Measurements from ENCODE around the gene TMEM80.
A peak's percentile ranks its signal among the peaks of the same experiment; 100 is the strongest.

Gene TMEM80

DNA sequence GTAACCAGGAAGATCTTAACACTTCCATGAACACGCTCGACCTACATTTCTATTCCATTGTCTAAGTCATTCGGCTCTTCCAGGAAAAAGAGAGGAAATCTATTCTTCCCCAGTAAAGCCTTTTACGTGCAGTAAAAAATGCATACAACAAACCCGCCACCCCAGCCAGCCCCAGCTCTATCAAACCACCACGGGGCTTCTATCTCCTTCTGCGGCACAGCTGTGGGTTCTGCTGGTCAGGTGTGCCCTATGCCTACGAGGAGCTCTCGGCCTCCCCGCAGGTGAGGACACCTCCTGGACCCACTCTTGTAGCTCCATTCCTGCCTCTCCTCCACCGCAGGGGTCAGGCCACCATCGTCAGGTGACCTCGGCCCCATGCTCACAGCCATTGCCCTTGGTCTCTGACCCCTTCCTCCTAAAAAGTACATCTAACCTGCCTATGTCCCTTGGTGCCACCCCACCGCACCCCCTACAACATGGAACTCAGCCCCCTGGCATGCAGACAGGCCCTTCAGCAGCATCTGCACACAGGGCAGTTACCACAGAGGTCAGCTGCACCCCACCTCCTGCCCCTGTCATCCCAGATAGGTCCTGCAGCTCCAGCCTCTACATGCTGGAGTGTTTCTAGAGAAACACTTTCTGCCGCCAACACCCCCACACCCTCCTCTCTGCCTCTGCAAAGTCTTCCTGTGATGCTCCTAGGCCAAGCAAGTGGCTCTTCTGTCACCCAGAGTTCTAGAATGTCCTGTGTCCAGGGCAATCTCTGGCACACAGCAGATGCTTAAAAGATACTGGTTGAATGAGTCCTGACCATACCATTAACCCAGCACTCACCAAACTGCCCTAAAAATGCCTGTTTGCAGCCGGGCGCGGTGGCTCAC is 3.7 kb upstream of the TMEM80 start:
- Mint-ChIP-seq H3K36me3 (peaks cover 18% of the 10 kb centered on the region), H3K27ac (no peak overlapping the region), H3K4me1 (peaks cover 34% of the 10 kb centered on the region), H3K9me3 (no peaks in the 10 kb centered on the region), H3K27me3 (no peaks in the 10 kb centered on the region), H3K4me3 (no peak overlapping the region)
- no peak for ATAC-seq

DNA sequence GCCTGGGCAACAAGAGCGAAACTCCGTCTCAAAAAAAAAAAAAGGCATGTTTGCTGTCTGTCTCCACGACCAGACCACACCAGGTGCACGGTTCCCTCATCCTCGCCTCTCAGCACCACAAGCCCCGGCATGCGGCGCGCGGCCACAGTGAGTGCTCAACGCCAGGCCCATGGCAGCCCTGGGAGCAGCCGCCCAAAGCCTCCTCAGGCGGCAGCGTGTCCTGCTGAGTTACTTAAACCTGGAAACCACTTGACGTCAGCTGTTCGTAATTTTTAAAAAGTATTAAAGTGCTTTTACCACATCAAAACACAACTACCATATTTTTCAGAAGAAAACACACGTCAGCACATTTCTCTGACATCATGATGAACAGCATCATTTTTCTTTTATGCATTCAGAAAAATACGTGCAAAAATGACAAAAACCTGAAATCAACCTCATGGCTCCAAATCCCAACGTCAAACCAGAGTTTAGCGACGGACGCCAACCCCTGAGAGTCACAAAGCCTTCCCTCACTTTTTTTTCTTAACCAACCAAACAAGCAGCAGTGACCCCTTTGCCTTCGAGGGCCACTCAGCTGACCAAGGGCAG is 2.7 kb upstream of the TMEM80 start:
- H3K27me3 Mint-ChIP-seq = no peaks in the 10 kb centered on the region
- H3K4me1 Mint-ChIP-seq = peaks cover 44% of the 10 kb centered on the region
- no peak for ATAC-seq
- H3K36me3 Mint-ChIP-seq = peaks cover 9% of the 10 kb centered on the region
- H3K9me3 Mint-ChIP-seq = no peaks in the 10 kb centered on the region
- H3K27ac Mint-ChIP-seq = peak overlapping the region; percentile 100
- H3K4me3 Mint-ChIP-seq = peak overlapping the region; percentile 92

GRCh38 chr11:693415-693831 is 2.2 kb upstream of the TMEM80 start:
- peaks cover 49% of the 10 kb centered on the region for H3K4me1 Mint-ChIP-seq
- no peak for ATAC-seq

GRCh38 chr11:693887-694562 is 1.6 kb upstream of the TMEM80 start:
- no peak for ATAC-seq
- no peaks in the 10 kb centered on the region for H3K27me3 Mint-ChIP-seq
- H3K27ac Mint-ChIP-seq = peak overlapping the region; percentile 100
- no peaks in the 10 kb centered on the region for H3K36me3 Mint-ChIP-seq
- H3K4me1 Mint-ChIP-seq = peaks cover 52% of the 10 kb centered on the region
- H3K9me3 Mint-ChIP-seq = no peaks in the 10 kb centered on the region
- peak overlapping the region; percentile 92 for H3K4me3 Mint-ChIP-seq

More at GRCh38 chr11:693415-693831, 2.2 kb upstream of the TMEM80 start:
- Mint-ChIP-seq H3K9me3 (no peaks in the 10 kb centered on the region), H3K4me3 (peak overlapping the region; percentile 92), H3K27ac (peak overlapping the region; percentile 100), H3K36me3 (peaks cover 4% of the 10 kb centered on the region), H3K27me3 (no peaks in the 10 kb centered on the region)

- peaks cover 52% of the 10 kb centered on the region for H3K4me1 Mint-ChIP-seq
- H3K4me3 Mint-ChIP-seq = peak within 1 kb of the TSS; percentile 92
- H3K27ac Mint-ChIP-seq = peak within 1 kb of the TSS; percentile 100
- H3K36me3 Mint-ChIP-seq = no peaks in the 10 kb centered on the region
- no peaks in the 10 kb centered on the region for H3K27me3 Mint-ChIP-seq
- H3K9me3 Mint-ChIP-seq = no peaks in the 10 kb centered on the region
- peak; percentile 90 for ATAC-seq
Measured at GRCh38 chr11:694563-695287, 891 bp upstream of the TMEM80 start, which contains the start of gene DEAF1. TSS of gene DEAF1 (minus strand) at chr11:695222. CDS start at chr11:695047, 175 bp downstream.

DNA sequence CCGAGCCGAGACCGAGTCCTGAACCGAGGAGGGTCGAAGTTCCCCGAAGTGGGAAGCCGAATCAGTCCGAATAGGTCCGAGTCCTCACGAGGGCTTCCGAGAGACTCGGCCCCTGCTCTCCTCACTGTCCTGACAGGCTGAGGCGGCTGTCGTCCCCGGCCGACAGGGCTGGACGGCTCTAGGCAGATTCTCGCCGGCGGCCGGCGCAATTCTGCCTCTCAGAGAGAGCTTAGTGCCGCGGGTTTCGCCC is 403 bp upstream of the TMEM80 start:
- Mint-ChIP-seq H3K27me3 (no peaks in the 10 kb centered on the region), H3K36me3 (no peaks in the 10 kb centered on the region), H3K27ac (peak overlapping the region; percentile 100), H3K9me3 (no peaks in the 10 kb centered on the region), H3K4me1 (peaks cover 52% of the 10 kb centered on the region), H3K4me3 (peak overlapping the region; percentile 85)
- no peak for ATAC-seq

DNA sequence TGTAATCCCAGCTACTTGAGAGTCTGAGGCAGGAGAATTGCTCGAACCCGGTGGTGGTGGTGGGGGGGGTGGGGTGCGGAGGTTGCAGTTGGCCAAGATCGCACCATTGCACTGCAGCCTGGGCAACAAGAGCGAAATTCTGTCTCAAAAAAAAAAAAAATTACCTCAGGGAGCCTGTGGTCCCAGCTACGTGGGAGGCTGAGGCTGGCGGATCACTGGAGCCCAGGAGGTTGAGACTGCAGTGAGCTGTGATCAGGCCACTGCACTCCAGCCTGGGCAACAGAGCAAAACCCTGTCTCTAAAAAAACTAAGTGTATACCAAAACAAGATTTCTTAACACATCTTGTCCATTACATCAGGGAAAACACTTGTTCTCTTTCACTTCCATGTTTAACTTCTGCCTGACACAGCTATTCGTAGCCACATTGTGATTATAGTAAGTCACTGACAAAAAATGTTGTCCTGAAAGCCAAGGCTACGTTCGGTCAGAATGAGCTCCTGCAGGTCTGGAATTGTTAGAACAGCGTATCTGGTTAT is 1.4 kb downstream of the TMEM80 start:
- H3K27ac Mint-ChIP-seq = peak overlapping the region; percentile 100
- H3K9me3 Mint-ChIP-seq = no peaks in the 10 kb centered on the region
- peaks cover 49% of the 10 kb centered on the region for H3K4me1 Mint-ChIP-seq
- H3K27me3 Mint-ChIP-seq = no peaks in the 10 kb centered on the region
- H3K36me3 Mint-ChIP-seq = no peaks in the 10 kb centered on the region
- ATAC-seq = peak; percentile 1
- H3K4me3 Mint-ChIP-seq = peak overlapping the region; percentile 85

GRCh38 chr11:697811-698311 is 2.2 kb downstream of the TMEM80 start:
- Mint-ChIP-seq H3K27me3 (no peaks in the 10 kb centered on the region), H3K27ac (peak overlapping the region; percentile 100), H3K36me3 (no peaks in the 10 kb centered on the region), H3K9me3 (no peaks in the 10 kb centered on the region), H3K4me1 (peaks cover 41% of the 10 kb centered on the region), H3K4me3 (peak overlapping the region; percentile 9)
- ATAC-seq = no peak

GRCh38 chr11:698493-699115 is 3.0 kb downstream of the TMEM80 start:
- Mint-ChIP-seq H3K27ac (peak overlapping the region; percentile 100), H3K36me3 (no peaks in the 10 kb centered on the region)

DNA sequence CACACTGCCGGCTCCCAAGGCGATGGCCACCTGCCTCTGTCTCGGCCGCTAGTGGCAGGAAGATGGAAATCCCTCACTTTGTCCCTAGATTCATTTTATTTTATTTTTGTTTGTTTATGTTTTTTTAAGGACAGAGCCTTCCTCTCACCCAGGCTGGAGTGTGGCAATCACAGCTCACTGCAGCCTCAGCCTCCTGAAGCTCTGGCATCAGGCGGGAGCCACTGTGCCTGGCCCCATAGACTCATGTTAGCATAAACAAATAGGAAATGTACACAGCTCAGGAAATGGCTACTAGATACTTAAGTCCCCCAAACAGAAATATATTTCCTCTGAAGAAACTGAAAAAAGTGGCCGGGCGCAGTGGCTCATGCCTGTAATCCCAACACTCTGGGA is 3.5 kb downstream of the TMEM80 start:
- peaks cover 28% of the 10 kb centered on the region for H3K4me1 Mint-ChIP-seq
- H3K4me3 Mint-ChIP-seq = no peak overlapping the region
- no peak for ATAC-seq
- H3K27me3 Mint-ChIP-seq = no peaks in the 10 kb centered on the region
- peak overlapping the region; percentile 100 for H3K27ac Mint-ChIP-seq
- H3K36me3 Mint-ChIP-seq = no peaks in the 10 kb centered on the region
- no peaks in the 10 kb centered on the region for H3K9me3 Mint-ChIP-seq

More at GRCh38 chr11:698493-699115, 3.0 kb downstream of the TMEM80 start:
- H3K4me3 Mint-ChIP-seq = no peak overlapping the region
- H3K27me3 Mint-ChIP-seq = no peaks in the 10 kb centered on the region
- H3K9me3 Mint-ChIP-seq = no peaks in the 10 kb centered on the region
- ATAC-seq = no peak
- H3K4me1 Mint-ChIP-seq = peaks cover 33% of the 10 kb centered on the region

DNA sequence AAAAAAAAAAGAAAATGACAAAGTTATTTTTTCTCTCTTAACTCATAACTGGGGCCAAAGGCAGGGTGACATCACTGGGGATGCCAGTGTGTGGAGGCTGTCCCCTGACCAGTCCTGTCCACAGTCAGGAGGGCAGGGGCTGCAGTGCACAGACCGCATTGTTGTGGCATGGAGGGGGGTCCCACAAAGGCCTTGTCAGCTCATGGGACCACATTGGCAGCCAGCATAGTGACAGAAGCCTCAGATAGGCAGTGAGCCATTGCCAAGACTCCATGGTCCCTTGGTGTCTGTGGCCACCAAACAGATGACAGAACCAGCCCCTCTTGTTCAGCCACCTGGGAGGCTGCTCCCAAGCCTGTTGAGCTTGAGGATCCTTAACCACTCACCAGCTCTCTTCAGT is 4.1 kb downstream of the TMEM80 start:
- Mint-ChIP-seq H3K27me3 (no peaks in the 10 kb centered on the region), H3K4me1 (peaks cover 26% of the 10 kb centered on the region), H3K4me3 (no peak overlapping the region), H3K36me3 (no peaks in the 10 kb centered on the region), H3K9me3 (no peaks in the 10 kb centered on the region), H3K27ac (peak overlapping the region; percentile 58)
- ATAC-seq = no peak

DNA sequence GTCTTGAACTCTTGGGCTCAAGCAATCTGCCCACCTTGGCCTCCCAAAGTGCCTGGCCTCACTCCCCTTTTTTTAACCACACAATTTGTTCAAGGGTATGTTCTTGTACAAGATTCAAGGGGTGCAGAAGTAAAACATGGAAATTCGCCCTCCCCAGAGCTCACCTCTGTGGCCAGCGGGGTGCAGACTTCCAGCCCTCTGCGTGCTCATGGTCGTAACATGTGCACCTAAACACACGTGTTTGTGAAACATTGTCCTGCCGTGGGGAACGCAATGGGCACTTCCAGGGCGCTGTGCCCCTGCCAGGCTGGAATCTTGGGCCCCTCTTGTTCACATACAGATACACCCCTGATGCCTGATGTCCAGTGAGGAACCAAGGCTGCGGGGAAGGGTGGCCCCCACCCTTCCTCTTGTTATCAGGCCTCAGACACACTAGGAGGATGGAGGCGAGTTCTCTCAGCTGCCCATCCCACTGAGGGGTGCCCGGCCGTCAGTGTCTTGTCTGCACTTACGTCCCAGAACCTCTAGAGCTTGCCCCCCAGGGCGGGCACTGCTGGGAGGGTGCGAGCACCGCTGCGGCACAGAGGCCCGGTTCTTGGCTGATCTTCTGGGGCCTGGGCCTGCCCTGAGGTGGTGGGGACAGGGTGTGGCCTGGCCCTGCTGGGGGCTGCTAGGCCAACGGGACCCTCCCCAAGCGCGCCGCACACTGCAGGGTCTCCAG is 6.3 kb downstream of the TMEM80 start:
- no peak for ATAC-seq
- H3K4me1 Mint-ChIP-seq = peaks cover 24% of the 10 kb centered on the region
- no peak overlapping the region for H3K27ac Mint-ChIP-seq

DNA sequence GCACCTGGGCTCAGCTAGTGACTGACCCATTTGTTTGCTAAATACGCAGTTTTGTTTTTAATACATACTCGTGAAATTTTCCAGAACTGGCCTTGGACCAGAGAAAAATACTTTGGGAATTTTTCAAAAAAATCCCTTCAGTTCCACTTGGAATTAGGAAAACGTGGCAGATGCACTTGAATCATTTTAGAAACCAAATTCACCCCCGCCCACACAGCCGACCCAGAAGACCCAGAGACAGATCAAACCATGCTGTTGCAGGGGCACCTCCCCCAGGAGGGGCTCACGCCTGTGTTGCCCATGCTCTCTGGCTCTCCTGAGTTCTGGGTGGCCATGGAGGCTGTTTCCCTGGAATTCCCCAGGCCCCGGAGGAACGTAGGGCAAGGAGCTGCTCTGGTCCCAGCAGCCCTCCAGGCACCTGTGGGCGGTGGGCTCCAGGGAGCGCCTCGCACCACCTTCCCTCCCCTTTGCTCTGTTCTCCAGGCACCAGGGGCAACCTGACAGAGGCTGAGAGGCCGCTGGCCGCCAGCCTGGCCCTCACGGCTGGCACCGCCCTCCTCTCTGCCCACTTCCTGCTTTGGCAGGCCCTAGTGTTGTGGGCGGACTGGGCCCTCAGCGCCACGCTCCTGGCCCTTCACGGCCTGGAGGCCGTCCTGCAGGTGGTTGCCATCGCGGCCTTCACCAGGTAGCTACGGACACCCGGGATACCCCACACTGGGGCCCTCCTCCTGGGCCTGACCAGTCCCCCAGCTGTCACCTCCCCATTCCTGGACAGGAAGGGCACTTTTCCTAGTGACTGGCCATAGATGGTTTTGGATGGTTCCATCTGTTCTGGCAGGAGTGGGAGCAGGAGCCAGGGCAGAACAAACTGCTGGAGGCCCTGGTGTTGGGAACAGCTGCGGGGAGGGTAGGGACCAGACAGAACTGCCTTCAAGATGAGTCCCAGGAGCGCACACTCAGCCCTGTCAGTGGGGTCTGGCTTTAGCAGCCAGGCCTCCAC is 7.1 kb downstream of the TMEM80 start:
- peaks cover 22% of the 10 kb centered on the region for H3K27me3 Mint-ChIP-seq

More for the DNA sequence above, 6.3 kb downstream of the TMEM80 start:
- Mint-ChIP-seq H3K9me3 (no peaks in the 10 kb centered on the region), H3K27me3 (peaks cover 13% of the 10 kb centered on the region), H3K36me3 (no peaks in the 10 kb centered on the region), H3K4me3 (no peak overlapping the region)

More for the DNA sequence above, 7.1 kb downstream of the TMEM80 start:
- Mint-ChIP-seq H3K36me3 (no peaks in the 10 kb centered on the region), H3K9me3 (no peaks in the 10 kb centered on the region), H3K4me3 (no peak overlapping the region), H3K27ac (no peak overlapping the region), H3K4me1 (peaks cover 24% of the 10 kb centered on the region)
- no peak for ATAC-seq
